Glomerular endothelial cell (primary cell): ENCODE results near the gene SUCLG2. TPM values are rescaled to one million over a fixed set of nuclear protein-coding genes. Genes with fewer than 3 reads are reported as not detected.
"Not testable (repeated sequence)": the region's sequence is repeated elsewhere in the genome, so short reads cannot be mapped to it uniquely, and the experiment has no call there.

Experiments used
- DNase-seq: peaks from one replicate; pipeline ENCODE4 v3.0.0-alpha.2; 2011; ENCODE audit warnings: low read depth, low spot score; ENCODE audit errors: extremely low read depth
- total RNA-seq: library from RNA; depleted of rRNA; stranded (reverse); fragments of >200 nt; gene quantifications from 2 replicates; pipeline ENCODE4 v1.2.3, GENCODE V29; 2015

The SUCLG2 gene
- total RNA-seq, 1 donor from 2014 or later = 32.1 TPM

DNA sequence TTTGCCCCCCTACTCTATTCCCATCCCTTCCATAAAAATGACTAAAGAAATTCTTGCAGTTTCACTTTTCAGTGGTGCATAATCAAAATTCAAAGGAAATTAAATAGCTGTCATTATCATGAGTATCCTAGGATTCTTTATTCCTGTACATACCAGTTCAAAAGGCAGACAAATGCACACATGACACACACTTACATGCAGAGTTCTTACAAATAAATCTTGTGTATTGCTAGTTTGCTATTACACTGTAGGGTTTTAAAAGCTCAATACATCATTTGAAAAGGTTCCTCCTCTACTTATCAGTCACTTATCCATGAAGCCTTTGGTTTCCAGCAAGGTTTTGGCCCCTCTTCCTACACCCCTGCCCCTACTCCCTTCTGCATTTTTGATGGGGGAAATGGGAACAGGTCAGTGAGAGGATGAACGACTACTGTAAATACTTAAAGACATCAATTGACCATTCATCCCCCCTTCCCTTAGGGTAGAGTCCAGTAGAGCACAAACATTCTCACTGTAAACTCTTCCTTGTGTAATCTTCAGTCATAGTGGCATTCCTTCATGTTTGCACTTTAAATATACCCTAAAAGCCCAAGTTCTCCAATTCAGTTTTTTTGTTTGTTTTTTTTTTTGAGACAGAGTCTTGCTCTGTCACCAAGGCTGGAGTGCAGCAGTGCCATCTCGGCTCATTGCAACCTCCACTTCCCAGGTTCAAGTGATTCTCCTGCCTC is 92.6 kb downstream of the SUCLG2 start:
- DNase-seq = no peak

DNA sequence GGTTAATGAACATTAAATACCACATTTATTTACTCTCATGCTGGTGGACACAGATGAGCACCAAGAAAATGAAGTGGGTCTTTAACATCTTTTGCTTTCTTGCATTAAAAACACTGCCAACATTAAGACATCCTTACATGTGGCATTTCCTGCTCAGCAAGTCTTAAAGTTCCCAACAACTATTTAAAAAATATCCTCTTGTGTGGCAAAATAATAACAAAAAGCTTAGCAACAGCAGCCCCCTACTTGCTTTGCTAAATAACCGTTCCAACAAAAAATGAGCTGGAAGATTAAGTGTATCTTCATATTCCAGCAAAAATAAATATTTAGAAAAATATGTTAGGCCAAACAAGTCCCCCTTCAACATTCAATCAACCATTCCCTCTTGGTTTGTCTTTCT is 93.1 kb downstream of the SUCLG2 start:
- DNase-seq = no peak

DNA sequence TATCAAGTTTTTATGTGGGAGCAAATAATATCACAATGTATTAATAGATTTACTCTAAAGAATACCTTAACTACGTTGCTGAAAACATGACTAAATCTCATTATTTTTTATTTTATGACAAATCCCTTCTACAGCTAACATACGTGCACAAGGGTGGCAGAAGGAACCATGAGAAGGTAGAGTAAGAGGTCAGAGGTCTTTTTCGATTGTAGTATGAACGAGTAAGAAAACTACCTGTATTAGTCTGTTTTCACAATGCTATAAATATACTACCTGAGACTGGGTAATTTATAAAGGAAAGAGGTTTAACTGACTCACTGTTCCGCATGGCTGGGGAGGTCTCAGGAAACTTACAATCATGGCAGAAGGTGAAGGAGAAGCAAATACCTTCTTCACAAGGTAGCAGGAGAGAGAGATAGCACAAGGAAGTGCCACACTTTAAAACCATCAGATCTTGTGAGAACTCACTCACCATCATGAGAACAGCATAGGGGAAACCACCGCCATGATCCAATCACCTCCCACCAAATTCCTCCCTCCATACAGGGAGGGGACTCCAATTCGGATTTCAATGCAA is 95.3 kb downstream of the SUCLG2 start:
- no peak for DNase-seq

DNA sequence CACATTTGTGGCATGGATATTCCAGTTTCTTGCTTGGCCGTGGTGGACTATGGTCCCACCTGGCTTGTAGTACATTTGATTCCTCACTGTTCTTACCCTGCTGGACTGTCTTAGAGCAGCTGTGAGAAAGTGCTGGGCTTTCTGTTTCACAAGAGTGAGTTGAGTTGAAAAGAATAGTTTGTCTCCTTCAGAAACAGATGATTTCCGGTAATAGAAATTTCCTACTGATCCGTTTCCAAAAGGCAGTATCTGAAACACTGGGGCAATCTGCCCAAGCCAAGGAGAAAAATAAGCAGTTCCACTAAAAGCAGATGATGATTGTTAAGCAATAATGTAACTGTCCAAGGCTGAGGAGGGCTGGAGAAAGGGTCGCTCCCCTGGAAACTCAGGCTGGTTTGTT is 96.0 kb downstream of the SUCLG2 start:
- no peak for DNase-seq

DNA sequence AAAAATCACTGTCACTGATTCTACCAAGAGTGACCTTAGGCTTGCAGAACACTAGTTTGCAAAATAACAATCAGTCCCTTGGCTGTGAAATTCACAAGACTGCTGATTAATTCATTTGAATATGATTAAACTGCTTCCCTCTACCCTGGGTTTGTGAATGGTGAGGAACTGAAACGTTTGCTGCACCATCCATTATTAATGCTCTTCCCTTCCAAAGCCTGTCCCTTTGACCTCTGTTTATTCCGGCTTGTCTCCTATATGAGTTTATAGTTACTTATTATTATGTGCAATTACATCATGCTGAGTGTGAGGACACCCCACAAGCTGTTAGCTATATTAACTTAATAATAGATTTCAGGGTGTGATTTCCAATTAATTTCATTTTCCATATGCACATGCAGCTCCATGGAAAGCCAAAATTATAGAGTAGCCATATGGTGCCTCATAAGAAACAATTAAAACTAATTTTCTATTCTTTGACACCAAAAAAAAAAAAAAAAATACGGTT is 96.5 kb downstream of the SUCLG2 start:
- no peak for DNase-seq

DNA sequence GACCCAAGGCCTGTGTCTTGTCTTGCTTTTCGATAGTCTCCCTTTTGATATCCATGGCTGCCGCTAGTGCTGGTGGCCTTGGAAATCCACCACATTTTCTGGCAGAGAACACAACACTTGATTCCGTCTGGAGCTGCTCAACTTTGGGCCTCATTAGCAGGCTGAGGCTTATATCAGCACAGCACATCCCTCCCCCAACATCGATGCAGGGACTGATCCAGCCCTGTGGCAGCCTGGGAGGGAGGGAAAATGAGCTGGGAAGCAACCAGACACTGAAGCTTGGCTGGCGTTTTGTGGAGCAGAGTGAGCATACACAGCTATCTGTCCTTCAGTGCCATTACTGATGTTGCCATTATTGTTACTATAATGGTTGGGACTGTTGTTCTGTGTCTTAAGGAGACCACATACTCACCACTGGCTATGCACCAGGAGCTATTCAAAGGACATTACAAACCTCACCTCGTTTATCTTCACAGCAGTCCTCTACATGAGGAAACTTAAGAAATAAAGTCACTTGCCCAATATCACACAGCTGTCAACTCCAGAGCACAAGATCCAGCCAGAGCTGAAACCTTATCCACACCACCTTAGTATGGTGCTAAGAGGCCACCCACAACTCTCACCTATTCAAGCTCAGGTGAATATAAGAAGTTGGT is 102.9 kb downstream of the SUCLG2 start:
- DNase-seq = no peak

DNA sequence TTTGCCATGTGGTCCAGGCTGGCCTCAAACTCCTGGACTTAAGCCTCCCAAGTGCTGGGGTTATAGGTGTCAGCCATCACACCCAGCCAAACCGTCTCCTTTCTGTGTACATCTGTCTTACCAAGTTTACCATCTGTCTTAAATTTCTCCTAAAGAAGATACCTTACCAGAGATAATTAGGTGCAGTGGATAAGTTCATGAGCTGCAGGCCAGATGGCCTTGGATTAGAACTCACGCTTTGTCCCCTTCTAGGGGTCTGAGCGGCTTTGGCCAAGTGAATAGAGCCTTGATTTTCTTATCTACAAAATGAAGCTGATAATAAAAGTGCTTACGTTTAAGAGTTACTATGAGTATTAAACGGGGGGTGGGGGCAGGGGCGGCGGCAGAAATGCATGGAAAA is 103.9 kb downstream of the SUCLG2 start:
- no peak for DNase-seq

DNA sequence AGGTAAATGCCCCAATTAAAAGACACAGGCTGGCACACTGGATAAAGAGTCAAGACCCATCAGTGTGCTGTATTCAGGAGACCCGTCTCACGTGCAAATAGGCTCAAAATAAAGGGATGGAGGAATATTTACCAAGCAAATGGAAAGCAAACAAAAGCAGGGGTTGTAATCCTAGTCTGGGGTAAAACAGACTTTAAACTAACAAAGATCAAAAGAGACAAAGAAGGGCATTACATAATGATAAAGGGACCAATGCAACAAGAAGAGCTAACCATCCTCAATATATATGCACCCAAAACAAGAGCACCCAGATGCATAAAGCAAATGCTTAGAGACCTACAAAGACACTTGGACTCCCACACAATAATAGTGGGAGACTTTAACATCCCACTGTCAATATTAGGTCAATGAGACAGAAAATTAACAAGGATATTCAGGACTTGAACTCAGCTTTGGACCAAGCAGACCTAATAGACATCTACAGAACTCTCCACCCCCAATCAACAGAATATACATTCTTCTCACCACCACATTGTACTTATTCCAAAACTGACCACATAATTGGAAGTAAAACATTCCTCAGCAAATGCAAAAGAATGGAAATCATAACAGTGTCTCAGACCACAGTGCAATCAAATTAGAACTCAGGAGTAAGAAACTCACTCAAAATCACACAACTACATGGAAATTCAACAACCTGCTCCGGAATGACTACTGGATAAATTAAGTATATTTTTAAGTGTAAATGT is 111.7 kb downstream of the SUCLG2 start:
- not testable (repeated sequence) for DNase-seq

DNA sequence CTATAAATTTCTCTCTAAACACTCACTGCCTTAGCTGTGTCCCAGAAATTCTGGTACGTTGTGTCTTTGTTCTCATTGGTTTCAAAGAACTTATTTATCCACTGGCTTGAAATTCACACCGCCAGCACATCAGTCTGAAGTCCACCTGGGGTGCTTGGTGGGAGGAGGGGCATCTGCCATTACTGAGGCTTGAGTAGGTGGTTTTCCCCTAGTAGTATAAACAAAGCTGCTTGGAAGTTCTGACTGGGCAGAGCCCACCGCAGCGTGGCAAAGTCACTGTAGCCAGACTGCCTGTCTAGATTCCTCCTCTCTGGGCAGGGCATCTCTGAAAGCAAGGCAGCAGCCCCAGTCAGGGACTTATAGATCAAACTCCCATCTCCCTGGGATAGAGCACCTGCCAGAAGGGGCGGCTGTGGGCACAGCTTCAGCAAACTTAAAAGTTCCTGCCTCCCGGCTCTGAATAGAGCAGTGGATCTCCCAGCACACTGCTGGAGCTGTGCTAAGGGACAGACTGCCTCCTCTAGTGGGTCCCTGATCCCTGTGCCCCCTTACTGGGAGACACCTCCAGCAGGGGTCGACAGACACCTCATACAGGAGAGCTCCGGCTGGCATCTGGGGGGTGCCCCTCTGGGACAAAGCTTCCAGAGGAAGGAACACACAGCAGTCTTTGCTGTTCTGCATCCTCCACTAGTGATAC is 114.1 kb downstream of the SUCLG2 start:
- DNase-seq = no peak

DNA sequence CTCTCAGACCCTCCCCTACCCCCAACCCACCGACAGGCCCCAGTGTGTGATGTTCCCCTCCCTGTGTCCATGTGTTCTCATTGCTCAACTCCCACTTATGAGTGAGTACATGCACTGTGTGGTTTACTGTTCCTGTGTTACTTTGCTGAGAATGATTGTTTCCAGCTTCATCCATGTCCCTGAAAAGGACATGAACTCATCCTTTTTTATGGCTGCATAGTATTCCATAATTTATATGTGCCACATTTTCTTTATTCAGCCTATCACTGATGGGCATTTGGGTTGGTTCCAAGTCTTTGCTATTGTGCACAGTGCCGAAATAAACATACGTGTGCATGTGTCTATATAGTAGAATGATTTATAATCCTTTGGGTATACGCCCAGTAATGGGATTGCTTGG is 117.2 kb downstream of the SUCLG2 start:
- not testable (repeated sequence) for DNase-seq

DNA sequence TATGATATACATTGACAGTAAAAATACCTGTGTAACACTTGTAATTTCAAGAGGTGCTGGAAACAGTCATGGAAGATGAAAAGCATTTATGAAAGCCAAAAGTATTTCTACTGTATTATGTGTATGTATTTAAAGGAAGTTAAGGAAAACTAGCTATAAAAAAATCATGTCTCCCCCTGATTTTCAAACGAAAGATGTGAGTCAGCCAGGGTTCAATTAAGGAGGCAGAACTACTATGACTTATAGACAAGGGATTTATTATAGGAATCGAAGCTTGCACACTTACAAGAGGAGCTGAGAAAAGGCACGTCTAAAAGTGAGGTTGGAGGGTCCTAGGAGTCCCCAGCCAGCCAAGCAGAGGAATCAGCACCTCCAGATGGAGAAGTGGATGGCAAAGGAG is 119.4 kb downstream of the SUCLG2 start:
- DNase-seq = no peak

DNA sequence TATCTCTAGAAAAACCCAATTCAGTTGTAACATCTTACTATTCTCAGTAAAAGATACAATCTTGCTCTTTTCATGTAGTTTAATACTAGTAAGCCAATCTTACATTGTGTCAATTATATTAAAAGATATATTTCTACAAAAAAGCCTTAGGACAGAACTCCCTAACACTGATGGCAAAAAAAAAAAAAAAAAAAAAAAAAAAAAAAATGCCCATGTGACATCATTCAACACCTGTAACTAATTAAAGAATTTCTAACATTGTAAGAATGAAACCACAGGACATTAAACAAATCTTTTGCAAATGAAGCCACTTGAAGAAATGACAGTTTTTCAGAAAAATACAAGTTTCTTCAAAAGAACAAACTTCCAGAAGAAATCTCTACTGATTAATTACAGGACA is 119.8 kb downstream of the SUCLG2 start:
- no peak for DNase-seq

DNA sequence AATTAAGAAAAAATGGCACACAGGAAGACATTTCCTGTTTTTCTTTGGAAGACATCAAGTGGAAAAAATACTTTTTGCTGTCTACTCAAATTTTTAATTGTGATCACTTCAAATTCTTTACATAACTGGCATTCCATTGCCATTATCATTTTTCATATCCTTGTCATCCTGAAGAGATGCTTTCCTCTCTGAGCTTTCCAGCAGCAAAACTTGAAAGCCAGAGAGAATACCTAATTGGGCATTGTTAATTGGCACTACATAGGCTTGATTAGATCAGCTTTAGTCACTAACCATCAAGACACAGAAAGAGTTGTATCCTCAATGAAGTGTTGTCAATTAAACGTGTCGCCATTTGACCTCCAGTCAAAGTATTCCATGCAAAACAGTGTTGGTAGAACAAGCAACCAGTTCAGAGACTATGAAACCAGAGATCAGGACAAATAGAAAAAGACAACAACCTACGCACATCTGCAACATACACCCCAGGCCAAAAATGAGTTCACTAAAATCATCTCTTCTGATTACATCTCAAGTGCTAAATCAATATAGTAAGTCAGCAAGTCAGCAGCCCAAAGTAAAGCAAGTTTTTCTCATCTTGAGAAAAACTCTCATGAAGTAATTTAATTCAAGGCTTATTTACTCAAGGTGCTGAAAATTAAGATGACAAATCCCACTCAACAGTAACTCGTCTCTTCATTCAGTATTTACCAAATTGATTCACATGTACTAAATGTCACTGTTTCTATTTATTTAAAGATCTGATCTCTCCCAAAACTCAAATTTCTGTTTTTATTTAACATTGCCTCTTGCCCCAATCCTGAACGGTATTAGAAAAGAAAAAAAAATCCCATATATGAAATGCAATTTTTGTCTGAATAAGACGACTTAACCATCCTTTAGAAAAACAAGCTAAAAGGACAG is 123.0 kb downstream of the SUCLG2 start:
- DNase-seq = no peak

DNA sequence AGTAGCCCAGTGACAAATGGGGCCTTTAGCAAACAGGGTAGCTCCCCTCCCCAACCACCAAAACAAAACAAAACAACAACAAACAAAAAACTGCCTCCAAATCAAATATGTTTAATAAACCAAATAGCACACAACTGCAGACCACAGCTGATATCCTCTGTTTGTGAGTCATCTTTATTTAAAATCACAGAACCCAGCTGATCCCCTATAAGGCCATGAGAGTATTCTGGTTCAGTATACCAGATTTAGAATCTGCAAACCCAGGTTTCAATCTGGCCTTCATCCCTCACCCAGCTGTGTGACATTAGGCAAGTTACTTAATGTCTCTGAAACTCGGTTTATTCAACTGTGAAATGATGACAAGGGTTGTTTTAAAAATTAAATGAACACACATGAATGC is 124.5 kb downstream of the SUCLG2 start:
- DNase-seq = no peak

DNA sequence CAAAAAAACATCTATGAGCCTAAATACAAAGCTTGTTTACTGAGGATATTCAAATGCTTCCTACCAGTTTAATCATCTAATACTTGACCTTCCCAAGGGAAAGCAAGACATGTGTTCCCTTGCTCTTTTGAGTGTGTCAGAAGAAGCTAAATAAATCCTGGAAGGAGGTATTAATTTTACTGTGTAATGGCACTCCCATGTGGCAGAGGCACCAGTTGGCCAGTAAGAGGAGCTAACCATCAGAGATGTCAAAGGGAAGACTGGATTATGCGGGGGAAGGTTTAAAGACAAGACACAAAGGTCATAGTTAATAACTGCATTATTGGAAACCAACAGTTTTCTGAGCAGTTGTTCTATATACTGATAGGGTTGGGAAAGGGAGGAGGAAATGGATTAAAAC is 125.1 kb downstream of the SUCLG2 start:
- no peak for DNase-seq

DNA sequence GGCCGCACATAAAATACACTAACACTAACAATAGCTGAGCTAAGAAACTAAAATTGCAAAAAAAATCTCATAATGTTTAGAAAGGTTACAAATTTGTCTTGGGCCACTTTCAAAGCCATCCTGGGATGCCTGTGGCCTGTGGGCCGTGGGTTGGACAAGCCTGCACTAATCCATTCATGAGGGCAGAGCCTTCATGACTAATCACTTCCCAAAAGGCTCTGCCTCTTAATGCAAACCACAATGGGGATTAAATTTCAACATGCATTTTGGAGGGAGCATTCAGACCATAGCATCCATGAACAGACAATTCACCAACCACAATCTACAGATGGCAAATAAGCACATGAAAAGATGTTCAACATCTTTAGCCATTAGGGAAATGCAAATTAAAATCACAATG is 128.2 kb downstream of the SUCLG2 start:
- DNase-seq = no peak

DNA sequence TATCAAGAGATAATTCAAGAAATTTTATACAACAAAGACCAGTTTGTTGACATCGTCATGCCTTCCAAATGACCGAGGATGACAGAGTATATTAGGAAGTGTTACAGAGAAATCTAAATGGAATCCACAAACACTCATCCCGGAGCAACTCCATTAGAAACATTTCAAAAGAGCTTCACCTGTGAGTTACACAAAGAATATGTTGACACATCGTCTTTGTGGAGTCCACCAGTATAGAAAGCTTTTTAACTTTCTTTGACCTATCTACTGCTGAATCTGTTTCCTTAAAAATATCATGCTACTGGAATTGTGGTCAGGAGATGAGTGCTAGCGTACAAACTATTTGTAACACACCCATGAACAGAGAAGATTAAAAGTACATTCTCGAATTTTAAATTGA is 130.4 kb downstream of the SUCLG2 start:
- DNase-seq = no peak

DNA sequence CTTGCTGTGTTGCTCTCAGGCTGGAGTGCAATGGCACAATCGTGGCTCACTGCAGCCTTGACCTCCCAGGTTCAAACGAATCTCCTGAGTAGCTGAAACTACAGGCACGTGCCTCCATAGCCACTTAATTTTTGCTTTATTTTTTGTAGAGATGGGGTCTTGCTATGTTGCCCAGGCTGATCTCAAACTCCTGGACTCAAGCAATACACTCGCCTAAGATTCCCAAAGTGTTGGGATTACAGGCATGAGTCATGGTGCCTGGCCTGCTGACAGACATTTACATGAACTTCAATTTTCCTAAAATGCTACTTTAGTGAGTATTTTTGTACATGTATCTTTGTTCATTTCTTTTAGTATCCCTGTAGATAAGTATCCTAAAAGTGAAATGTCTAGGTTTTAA is 132.3 kb downstream of the SUCLG2 start:
- no peak for DNase-seq

DNA sequence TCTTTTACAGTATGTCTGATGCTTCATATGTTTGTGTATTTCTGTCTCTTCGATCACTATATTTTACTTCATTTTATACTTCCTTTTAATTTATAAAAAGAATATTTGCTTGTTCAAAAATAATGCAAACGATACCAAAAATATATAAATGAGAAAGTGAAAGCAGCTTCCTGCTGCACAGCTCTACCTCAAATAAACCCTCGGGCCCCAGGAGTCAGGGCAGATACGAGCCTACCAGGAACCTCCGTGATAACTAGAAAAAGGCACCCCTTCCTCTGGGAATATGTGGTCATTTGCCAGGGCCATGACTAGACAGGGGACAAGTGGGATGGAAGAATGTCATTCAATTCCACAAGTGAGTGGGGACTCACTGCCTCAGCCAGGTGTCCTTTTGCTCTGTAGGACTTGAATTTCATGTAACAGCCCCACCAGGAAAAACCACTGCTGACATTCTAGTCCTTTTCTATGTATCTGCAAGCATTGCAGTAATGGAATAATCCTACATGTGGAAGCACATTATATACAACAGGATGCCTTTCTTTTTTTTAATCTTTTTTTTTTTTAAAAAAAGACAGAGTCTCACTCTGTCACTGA is 133.3 kb downstream of the SUCLG2 start:
- DNase-seq = no peak
